Measurements from ENCODE around the gene RNF5.

DNA sequence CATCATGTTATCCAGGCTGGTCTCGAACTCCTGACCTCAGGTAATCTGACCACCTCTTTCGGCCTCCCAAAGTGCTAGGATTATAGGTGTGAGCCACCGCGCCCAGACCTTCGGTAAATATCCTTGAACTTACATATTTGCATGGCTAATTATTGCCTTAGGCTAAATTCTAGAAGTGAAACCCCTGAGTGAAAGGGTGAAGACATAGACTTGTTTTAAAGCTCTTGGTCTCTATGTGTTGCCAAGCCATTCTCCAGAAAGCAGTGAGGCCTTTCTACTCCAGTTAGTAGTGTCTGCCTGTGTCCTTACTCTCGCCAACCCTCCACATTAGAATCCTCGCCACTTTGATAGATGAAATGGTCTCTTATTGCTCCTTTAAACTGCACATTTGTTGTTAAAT lies 48.2 kb downstream of the RNF5 start:
- TF ChIP-seq HDGF (IDR thresholded peaks at IDR 0.05; ENCODE audit: borderline replicate concordance) (no peak), SP1 (IDR thresholded peaks at IDR 0.05) (no peak), FOXK2 (IDR thresholded peaks at IDR 0.05) (no peak), BHLHE40 (IDR thresholded peaks at IDR 0.05; ENCODE audit: borderline replicate concordance) (no peak), ZNF384 (IDR thresholded peaks at IDR 0.05) (no peak), FOXA1 (IDR thresholded peaks at IDR 0.05) (no peak), ARNT (IDR thresholded peaks at IDR 0.05) (no peak), FOXM1 (IDR thresholded peaks at IDR 0.05; ENCODE audit: borderline replicate concordance) (no peak)

Measured in HEK293T (cell line).